ENCODE measurements around the gene TRIM66.

The TRIM66 gene

GRCh38 chr11:8610532-8611116 lies 71.8 kb downstream of the TRIM66 start:
- Histone ChIP-seq H3K27me3 (replicated peaks; ENCODE audit: control insufficient read depth, insufficient read depth, low read length) (no peaks in the 10 kb centered on the region), H3K4me3 (replicated peaks; ENCODE audit: low read depth, low read length) (no peak overlapping the region), H3K36me3 (ENCODE audit: control insufficient read depth, insufficient read depth, low read length) (peaks cover 3% of the 10 kb centered on the region)
- DNase-seq (ENCODE audit: extremely low read depth, insufficient read length) = no peak
- TF ChIP-seq CTCF (IDR thresholded peaks at IDR 0.05; ENCODE audit: insufficient read depth, low read length, poor library complexity, severe bottlenecking) = no peak

GRCh38 chr11:8608652-8609051 lies 73.8 kb downstream of the TRIM66 start:
- H3K4me3 ChIP-seq (replicated peaks; ENCODE audit: low read depth, low read length) = no peak overlapping the region
- DNase-seq (ENCODE audit: extremely low read depth, insufficient read length) = no peak
- no peaks in the 10 kb centered on the region; the same call in 1 of the 2 replicates for H3K27me3 ChIP-seq (replicated peaks; ENCODE audit: control insufficient read depth, insufficient read depth, low read length)
- H3K36me3 ChIP-seq (ENCODE audit: control insufficient read depth, insufficient read depth, low read length) = no peaks in the 10 kb centered on the region; the same call in none of the 2 replicates
- TF ChIP-seq CTCF (IDR thresholded peaks at IDR 0.05; ENCODE audit: insufficient read depth, low read length, poor library complexity, severe bottlenecking) = no peak

- no peaks in the 10 kb centered on the region for H3K36me3 ChIP-seq (ENCODE audit: control insufficient read depth, insufficient read depth, low read length)
- no peak for TF ChIP-seq CTCF (IDR thresholded peaks at IDR 0.05; ENCODE audit: insufficient read depth, low read length, poor library complexity, severe bottlenecking)
- no peak for DNase-seq (ENCODE audit: extremely low read depth, insufficient read length)
- H3K27me3 ChIP-seq (replicated peaks; ENCODE audit: control insufficient read depth, insufficient read depth, low read length) = no peaks in the 10 kb centered on the region; the same call in 1 of the 2 replicates
- no peak overlapping the region for H3K4me3 ChIP-seq (replicated peaks; ENCODE audit: low read depth, low read length)
Observed at GRCh38 chr11:8605971-8606563, 76.4 kb downstream of the TRIM66 start.

- TF ChIP-seq CTCF (IDR thresholded peaks at IDR 0.05; ENCODE audit: insufficient read depth, low read length, poor library complexity, severe bottlenecking) = peak; percentile 95
- Histone ChIP-seq H3K4me3 (replicated peaks; ENCODE audit: low read depth, low read length) (no peak overlapping the region), H3K27me3 (replicated peaks; ENCODE audit: control insufficient read depth, insufficient read depth, low read length) (no peaks in the 10 kb centered on the region; the same call in 1 of the 2 replicates), H3K36me3 (ENCODE audit: control insufficient read depth, insufficient read depth, low read length) (no peaks in the 10 kb centered on the region)
- peak; percentile 44 for DNase-seq (ENCODE audit: extremely low read depth, insufficient read length)
Observed at GRCh38 chr11:8604078-8604723, 78.3 kb downstream of the TRIM66 start.

- no peaks in the 10 kb centered on the region; the same call in 1 of the 2 replicates for H3K27me3 ChIP-seq (replicated peaks; ENCODE audit: control insufficient read depth, insufficient read depth, low read length)
- no peak overlapping the region for H3K4me3 ChIP-seq (replicated peaks; ENCODE audit: low read depth, low read length)
- no peak for TF ChIP-seq CTCF (IDR thresholded peaks at IDR 0.05; ENCODE audit: insufficient read depth, low read length, poor library complexity, severe bottlenecking)
- no peak for DNase-seq (ENCODE audit: extremely low read depth, insufficient read length)
- no peaks in the 10 kb centered on the region for H3K36me3 ChIP-seq (ENCODE audit: control insufficient read depth, insufficient read depth, low read length)
Observed at GRCh38 chr11:8603696-8604077, 78.8 kb downstream of the TRIM66 start.
